Measurements from ENCODE around the gene MAST2. TPM values are rescaled to one million over a fixed set of nuclear protein-coding genes. Genes with fewer than 3 reads are reported as not detected.

The MAST2 gene
- total RNA-seq, 1 donor from 2014 or later, result 63.9 TPM

DNA sequence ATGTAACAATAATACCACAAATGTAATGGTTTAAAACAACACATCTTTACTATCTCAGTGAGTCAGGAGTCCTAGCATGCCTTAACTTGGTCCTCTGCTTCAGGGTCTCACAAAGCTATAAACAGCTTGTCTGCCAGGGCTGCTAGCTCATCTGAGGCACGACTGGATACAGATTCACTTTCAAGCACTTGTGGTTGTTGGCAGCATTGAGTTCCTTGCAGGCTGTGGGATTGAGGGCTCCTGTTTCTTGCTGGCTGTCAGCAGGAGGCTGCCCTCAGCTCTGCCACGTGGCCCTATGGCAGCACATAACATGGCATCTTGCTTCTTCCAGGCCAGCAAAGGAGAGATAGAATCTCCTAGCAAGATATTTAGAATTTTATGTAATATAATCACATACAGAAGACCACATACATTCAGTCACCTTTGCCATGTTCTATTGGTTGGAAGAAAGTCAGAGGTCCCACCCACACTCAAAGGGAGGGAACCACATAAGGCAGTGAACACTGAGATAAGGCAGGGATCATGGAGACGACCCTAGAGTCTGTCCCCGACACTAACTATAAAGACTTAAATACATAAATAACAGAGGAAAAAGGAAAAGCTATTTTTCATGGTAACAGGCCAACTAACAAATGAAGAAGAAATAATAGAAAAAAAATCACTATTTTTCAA is 34.0 kb upstream of the MAST2 start:
- peak overlapping the region; percentile 19 for H3K27ac Mint-ChIP-seq (ENCODE audit: unreplicated experiment)
- no peaks in the 10 kb centered on the region for H3K27me3 Mint-ChIP-seq (ENCODE audit: unreplicated experiment)
- peaks cover 16% of the 10 kb centered on the region for H3K4me1 Mint-ChIP-seq (ENCODE audit: unreplicated experiment)
- TF ChIP-seq, protein P1, sequence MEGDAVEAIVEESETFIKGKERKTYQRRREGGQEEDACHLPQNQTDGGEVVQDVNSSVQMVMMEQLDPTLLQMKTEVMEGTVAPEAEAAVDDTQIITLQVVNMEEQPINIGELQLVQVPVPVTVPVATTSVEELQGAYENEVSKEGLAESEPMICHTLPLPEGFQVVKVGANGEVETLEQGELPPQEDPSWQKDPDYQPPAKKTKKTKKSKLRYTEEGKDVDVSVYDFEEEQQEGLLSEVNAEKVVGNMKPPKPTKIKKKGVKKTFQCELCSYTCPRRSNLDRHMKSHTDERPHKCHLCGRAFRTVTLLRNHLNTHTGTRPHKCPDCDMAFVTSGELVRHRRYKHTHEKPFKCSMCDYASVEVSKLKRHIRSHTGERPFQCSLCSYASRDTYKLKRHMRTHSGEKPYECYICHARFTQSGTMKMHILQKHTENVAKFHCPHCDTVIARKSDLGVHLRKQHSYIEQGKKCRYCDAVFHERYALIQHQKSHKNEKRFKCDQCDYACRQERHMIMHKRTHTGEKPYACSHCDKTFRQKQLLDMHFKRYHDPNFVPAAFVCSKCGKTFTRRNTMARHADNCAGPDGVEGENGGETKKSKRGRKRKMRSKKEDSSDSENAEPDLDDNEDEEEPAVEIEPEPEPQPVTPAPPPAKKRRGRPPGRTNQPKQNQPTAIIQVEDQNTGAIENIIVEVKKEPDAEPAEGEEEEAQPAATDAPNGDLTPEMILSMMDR (IDR thresholded peaks at IDR 0.05), result no peak
- no peaks in the 10 kb centered on the region for H3K9me3 Mint-ChIP-seq (ENCODE audit: unreplicated experiment)
- H3K36me3 Mint-ChIP-seq (ENCODE audit: unreplicated experiment), result no peaks in the 10 kb centered on the region
- no peak for DNase-seq (ENCODE audit: extremely low spot score, unreplicated experiment)
- H3K4me3 Mint-ChIP-seq (ENCODE audit: unreplicated experiment), result no peak overlapping the region

DNA sequence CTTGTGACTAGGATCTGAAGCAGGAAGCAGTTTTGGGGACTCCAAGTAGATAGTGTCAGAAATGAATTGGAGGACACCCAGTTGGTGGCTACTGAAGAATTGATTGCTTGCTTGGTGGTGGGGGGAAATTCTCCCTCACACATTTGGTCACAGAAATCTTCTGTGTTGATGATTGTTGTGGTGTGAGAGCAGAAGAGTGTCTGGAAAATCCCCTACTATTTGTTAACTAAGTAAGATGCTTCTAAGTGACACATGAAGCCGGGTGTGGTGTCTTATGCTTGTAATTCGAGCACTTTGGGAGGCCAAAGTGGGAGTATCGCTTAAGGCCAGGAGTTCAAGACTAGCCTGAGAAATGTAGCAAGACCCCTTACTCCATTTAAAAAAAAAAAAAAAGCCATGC is 30.4 kb upstream of the MAST2 start:
- no peaks in the 10 kb centered on the region for H3K36me3 Mint-ChIP-seq (ENCODE audit: unreplicated experiment)
- no peaks in the 10 kb centered on the region for H3K9me3 Mint-ChIP-seq (ENCODE audit: unreplicated experiment)
- TF ChIP-seq, protein P1 (IDR thresholded peaks at IDR 0.05), result no peak
- H3K4me1 Mint-ChIP-seq (ENCODE audit: unreplicated experiment), result peaks cover 11% of the 10 kb centered on the region
- no peaks in the 10 kb centered on the region for H3K27me3 Mint-ChIP-seq (ENCODE audit: unreplicated experiment)
- no peak overlapping the region for H3K27ac Mint-ChIP-seq (ENCODE audit: unreplicated experiment)
- DNase-seq (ENCODE audit: extremely low spot score, unreplicated experiment), result no peak
- no peak overlapping the region for H3K4me3 Mint-ChIP-seq (ENCODE audit: unreplicated experiment)

DNA sequence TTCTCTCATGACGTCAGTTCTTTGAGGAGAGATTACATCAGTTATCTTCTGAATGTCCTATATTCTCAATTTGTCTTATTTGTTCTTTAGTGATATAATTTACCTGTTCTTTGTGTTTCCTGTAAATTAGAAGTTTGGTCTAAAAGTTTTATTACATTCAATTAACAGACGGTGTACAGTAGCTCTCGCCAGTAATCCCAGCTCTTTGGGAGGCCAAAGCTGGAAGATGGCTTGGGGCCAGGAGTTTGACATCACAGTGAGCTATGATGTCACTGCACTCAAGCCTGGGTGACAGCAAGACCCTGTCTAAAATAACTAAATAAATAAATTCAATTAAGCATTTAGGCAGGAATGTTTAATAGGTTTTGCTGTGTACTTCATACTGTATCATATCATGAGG is 27.6 kb upstream of the MAST2 start:
- TF ChIP-seq, protein P1 (IDR thresholded peaks at IDR 0.05), result no peak
- no peaks in the 10 kb centered on the region for H3K4me1 Mint-ChIP-seq (ENCODE audit: unreplicated experiment)
- no peaks in the 10 kb centered on the region for H3K9me3 Mint-ChIP-seq (ENCODE audit: unreplicated experiment)
- no peak overlapping the region for H3K4me3 Mint-ChIP-seq (ENCODE audit: unreplicated experiment)
- no peak overlapping the region for H3K27ac Mint-ChIP-seq (ENCODE audit: unreplicated experiment)
- peaks cover 5% of the 10 kb centered on the region for H3K27me3 Mint-ChIP-seq (ENCODE audit: unreplicated experiment)
- H3K36me3 Mint-ChIP-seq (ENCODE audit: unreplicated experiment), result no peaks in the 10 kb centered on the region
- no peak for DNase-seq (ENCODE audit: extremely low spot score, unreplicated experiment)

DNA sequence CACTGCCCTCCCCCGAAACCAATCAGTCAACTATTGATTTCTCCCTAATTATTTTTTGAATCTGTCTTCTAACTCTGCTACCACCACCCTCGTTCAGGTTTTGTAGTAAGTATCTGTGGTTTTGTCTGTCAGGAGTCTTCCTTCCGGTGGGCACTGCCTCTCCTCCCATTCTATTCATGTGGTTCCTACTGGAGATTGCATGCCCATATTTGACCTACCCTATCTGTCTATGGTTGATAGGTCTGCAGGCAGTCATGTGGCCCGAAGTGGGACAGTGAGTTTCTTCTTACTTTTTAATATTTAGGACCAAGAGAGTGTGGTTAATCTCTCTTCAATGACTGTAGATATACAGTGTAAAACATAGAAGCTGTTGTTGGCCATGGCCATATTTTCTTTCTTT is 17.8 kb upstream of the MAST2 start:
- H3K27me3 Mint-ChIP-seq (ENCODE audit: unreplicated experiment), result peaks cover 18% of the 10 kb centered on the region
- no peak for DNase-seq (ENCODE audit: extremely low spot score, unreplicated experiment)
- no peaks in the 10 kb centered on the region for H3K9me3 Mint-ChIP-seq (ENCODE audit: unreplicated experiment)
- H3K4me3 Mint-ChIP-seq (ENCODE audit: unreplicated experiment), result no peak overlapping the region
- no peak overlapping the region for H3K27ac Mint-ChIP-seq (ENCODE audit: unreplicated experiment)
- no peaks in the 10 kb centered on the region for H3K36me3 Mint-ChIP-seq (ENCODE audit: unreplicated experiment)
- H3K4me1 Mint-ChIP-seq (ENCODE audit: unreplicated experiment), result no peaks in the 10 kb centered on the region
- TF ChIP-seq, protein P1 (IDR thresholded peaks at IDR 0.05), result no peak

DNA sequence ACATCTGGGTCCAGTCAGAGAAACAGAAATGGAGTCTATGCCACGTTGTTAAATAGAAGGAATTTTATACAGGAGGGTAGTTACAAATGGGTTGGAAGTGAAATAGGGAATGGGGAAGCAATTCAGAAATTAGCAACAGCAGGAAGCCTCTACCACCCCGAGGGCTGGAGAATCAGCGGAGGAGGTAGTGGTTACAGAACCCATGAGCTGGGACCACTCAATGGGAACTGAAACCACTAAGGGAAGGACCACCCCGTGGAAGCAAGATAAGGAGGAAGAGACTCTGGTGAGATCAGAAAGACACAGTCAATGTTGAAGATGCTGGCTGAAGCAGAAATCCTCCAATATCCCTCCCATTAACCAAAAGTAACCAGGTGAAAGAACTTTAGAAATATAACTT is 15.5 kb upstream of the MAST2 start:
- no peak overlapping the region for H3K4me3 Mint-ChIP-seq (ENCODE audit: unreplicated experiment)
- H3K27ac Mint-ChIP-seq (ENCODE audit: unreplicated experiment), result no peak overlapping the region
- no peaks in the 10 kb centered on the region for H3K4me1 Mint-ChIP-seq (ENCODE audit: unreplicated experiment)
- peaks cover 4% of the 10 kb centered on the region for H3K27me3 Mint-ChIP-seq (ENCODE audit: unreplicated experiment)
- no peaks in the 10 kb centered on the region for H3K9me3 Mint-ChIP-seq (ENCODE audit: unreplicated experiment)
- no peak for DNase-seq (ENCODE audit: extremely low spot score, unreplicated experiment)
- TF ChIP-seq, protein P1 (IDR thresholded peaks at IDR 0.05), result no peak
- no peaks in the 10 kb centered on the region for H3K36me3 Mint-ChIP-seq (ENCODE audit: unreplicated experiment)

Measured in osteocyte (in vitro differentiated cells).